ENCODE results near the gene TAS1R1.

Gene TAS1R1

DNA sequence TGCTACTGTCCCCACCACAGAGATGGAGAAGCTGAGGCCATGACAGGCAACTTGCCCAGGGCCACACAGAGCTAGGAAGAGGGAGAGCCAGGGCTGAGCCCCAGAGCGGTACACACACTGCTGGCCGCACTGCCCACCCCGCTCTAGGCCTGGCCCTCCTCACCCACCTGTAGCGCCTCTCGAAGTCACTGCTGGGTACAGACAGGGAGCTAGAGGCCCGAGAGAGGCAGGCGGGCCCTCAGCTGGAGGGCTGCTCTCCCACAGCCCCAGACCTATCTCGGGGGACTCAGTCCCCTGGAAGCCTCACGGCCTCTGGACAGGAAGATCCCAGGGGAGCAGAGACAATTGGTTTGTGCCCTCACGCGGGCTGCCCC, 46.3 kb upstream of the TAS1R1 start:
- TF ChIP-seq, protein P1, sequence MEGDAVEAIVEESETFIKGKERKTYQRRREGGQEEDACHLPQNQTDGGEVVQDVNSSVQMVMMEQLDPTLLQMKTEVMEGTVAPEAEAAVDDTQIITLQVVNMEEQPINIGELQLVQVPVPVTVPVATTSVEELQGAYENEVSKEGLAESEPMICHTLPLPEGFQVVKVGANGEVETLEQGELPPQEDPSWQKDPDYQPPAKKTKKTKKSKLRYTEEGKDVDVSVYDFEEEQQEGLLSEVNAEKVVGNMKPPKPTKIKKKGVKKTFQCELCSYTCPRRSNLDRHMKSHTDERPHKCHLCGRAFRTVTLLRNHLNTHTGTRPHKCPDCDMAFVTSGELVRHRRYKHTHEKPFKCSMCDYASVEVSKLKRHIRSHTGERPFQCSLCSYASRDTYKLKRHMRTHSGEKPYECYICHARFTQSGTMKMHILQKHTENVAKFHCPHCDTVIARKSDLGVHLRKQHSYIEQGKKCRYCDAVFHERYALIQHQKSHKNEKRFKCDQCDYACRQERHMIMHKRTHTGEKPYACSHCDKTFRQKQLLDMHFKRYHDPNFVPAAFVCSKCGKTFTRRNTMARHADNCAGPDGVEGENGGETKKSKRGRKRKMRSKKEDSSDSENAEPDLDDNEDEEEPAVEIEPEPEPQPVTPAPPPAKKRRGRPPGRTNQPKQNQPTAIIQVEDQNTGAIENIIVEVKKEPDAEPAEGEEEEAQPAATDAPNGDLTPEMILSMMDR (IDR thresholded peaks at IDR 0.05; ENCODE audit: low read depth, low read length) = no peak
- DNase-seq (ENCODE audit: low read depth in 2 of 2) = no peak
- H3K4me3 ChIP-seq (replicated peaks in 1 of 2; ENCODE audit: low read depth in 2 of 2, low read length in 2 of 2) = no peak overlapping the region

GRCh38 chr1:6509220-6509918, 45.7 kb upstream of the TAS1R1 start:
- TF ChIP-seq, protein P1 (IDR thresholded peaks at IDR 0.05; ENCODE audit: low read depth, low read length) = no peak
- H3K4me3 ChIP-seq (replicated peaks in 1 of 2; ENCODE audit: low read depth in 2 of 2, low read length in 2 of 2) = no peak overlapping the region
- DNase-seq (ENCODE audit: low read depth in 2 of 2) = no peak

DNA sequence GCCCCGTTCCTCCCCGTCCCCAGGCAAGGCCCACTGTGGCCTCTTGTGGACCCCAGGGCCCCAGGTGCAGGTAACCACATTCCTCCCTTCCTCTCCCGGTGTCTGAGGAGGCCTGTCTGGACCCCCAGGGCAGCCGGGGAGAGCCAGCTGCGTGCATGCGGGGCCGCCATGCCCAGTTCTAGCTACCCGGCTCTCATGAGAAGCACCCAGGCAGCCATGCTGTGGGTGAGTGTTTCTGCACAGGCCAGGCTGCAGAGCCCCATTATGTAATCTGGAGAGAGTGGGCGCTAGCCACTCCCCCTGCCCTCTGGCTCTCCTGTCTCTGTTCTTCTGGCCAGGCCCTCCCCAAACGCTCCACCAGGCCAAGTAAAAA, 45.2 kb upstream of the TAS1R1 start:
- TF ChIP-seq, protein P1 (IDR thresholded peaks at IDR 0.05; ENCODE audit: low read depth, low read length) = no peak
- no peak overlapping the region for H3K4me3 ChIP-seq (replicated peaks in 1 of 2; ENCODE audit: low read depth in 2 of 2, low read length in 2 of 2)
- DNase-seq (ENCODE audit: low read depth in 2 of 2) = no peak

DNA sequence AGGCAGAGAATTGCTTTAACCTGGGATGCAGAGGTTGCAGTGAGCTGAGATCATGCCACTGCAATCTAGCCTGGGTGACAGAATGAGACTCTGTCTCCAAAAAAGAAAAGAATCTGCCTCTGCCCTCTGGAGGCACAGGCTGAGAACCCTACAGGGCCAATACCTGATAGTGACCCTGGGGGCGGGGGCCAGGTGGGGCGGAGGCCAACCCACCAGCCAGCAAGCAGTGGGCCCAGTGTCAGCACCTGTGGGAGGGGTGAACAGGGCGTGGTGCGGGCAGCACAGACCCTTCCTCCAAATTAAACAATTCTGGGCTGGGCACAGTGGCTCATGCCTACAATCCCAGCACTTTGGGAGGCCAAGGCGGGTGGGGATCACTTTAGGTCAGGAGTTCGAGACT, 44.6 kb upstream of the TAS1R1 start:
- TF ChIP-seq, protein P1 (IDR thresholded peaks at IDR 0.05; ENCODE audit: low read depth, low read length) = no peak
- no peak for DNase-seq (ENCODE audit: low read depth in 2 of 2)
- no peak overlapping the region for H3K4me3 ChIP-seq (replicated peaks in 1 of 2; ENCODE audit: low read depth in 2 of 2, low read length in 2 of 2)

DNA sequence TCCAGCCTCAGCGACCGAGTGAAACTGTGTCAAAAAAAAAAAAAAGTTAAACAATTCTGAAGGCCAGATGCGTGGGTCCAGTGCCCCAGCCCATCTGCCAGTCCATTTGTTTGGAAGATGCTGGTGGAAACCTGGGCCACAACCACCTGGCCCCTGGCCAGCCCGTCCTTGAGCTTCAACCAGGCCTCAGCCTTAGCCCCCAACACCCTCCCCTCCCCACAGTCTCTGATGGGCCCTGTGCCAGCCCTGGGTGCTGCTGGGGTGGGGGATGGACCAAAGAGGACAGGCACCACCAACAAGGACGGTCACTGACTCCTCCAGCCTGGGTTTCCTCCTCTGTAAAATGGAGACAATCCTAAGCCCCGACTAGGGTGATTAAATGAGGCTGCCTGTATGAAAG, 44.1 kb upstream of the TAS1R1 start:
- DNase-seq (ENCODE audit: low read depth in 2 of 2) = no peak
- H3K4me3 ChIP-seq (replicated peaks in 1 of 2; ENCODE audit: low read depth in 2 of 2, low read length in 2 of 2) = no peak overlapping the region
- TF ChIP-seq, protein P1 (IDR thresholded peaks at IDR 0.05; ENCODE audit: low read depth, low read length) = no peak

DNA sequence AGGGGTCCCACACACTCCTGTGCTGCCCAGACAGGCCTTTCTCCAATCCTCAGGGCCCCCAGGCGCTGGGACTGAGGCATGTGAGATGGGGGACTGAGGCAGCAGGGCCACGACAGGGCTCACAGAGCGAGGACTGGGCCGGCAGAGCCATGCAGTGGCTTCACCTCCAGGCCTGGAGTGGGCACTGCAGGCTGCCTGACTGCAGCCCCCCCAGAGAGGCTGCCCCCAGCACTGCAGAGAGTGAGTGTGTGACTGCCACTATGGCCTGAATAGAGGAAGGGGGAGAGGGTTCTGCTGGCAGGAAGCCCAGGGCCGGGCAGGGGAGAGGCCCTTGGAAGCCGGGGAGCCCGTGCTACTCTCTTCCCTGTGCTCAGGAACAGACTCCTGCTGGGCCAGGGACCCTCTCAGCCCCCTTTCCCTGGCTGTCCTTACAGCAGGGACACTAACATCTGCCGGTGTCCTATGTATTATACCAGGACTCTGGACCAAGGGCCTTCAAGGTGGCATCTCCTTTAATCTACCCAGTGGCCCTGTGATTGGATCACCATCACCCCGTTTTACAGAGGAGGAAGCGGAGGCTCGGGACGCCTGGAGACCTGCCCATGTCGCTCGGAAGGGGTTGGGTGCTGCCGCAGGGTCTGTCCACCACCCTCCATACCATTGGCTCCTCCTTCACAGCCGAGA, 43.4 kb upstream of the TAS1R1 start:
- no peak overlapping the region for H3K4me3 ChIP-seq (replicated peaks in 1 of 2; ENCODE audit: low read depth in 2 of 2, low read length in 2 of 2)
- TF ChIP-seq, protein P1 (IDR thresholded peaks at IDR 0.05; ENCODE audit: low read depth, low read length) = no peak
- DNase-seq (ENCODE audit: low read depth in 2 of 2) = no peak

Data from cardiac fibroblast (primary cell).